22Rv1 (cell line): Measurements from ENCODE around the gene RRP1B.

Experiments
- CTCF ChIP-seq: fragments of 450-650 bp; IDR thresholded peaks from 2 replicates; pipeline ENCODE4 v1.5.1; 2017; ENCODE audit warnings: mild to moderate bottlenecking
- ZFX ChIP-seq: fragments of 450-650 bp; IDR thresholded peaks from 2 replicates; pipeline ENCODE4 v1.6.1; 2017; ENCODE audit warnings: antibody characterized with exemption, borderline replicate concordance

GRCh38 chr21:43701936-43702784 is 42.8 kb downstream of the RRP1B start:
- TF ChIP-seq CTCF, result no peak
- no peak for TF ChIP-seq ZFX
